Activated naive CD4-positive, alpha-beta T cell treated with anti-CD3 and anti-CD28 coated beads, Interleukin-2, amount 10 ng/mL, durations not matched to agents 5 hours and 36 hours (primary cell): ENCODE results near the gene SPIN4. TPM values are rescaled to one million over a fixed set of nuclear protein-coding genes. Genes with fewer than 3 reads are reported as not detected.

ENCODE experiments used
- total RNA-seq, 2 experiments: library from RNA; stranded (reverse); gene quantifications; one replicate each; pipeline ENCODE4 v1.2.3, GENCODE V29; 2021

The SPIN4 gene
- total RNA-seq, result 1 to 10 TPM; 7.3 to 7.7 TPM

GRCh38 chrX:63350941-63351616 lies at the start of gene SPIN4:
TSS of gene SPIN4 (minus strand) at chrX:63351332. CDS start at chrX:63350819, 513 bp downstream.

